ENCODE measurements around the gene MTHFD1. TPM values are rescaled to one million over a fixed set of nuclear protein-coding genes. Genes with fewer than 3 reads are reported as not detected.

The MTHFD1 gene
- total RNA-seq, 1 donor from 2014 or later: 27.9 TPM

DNA sequence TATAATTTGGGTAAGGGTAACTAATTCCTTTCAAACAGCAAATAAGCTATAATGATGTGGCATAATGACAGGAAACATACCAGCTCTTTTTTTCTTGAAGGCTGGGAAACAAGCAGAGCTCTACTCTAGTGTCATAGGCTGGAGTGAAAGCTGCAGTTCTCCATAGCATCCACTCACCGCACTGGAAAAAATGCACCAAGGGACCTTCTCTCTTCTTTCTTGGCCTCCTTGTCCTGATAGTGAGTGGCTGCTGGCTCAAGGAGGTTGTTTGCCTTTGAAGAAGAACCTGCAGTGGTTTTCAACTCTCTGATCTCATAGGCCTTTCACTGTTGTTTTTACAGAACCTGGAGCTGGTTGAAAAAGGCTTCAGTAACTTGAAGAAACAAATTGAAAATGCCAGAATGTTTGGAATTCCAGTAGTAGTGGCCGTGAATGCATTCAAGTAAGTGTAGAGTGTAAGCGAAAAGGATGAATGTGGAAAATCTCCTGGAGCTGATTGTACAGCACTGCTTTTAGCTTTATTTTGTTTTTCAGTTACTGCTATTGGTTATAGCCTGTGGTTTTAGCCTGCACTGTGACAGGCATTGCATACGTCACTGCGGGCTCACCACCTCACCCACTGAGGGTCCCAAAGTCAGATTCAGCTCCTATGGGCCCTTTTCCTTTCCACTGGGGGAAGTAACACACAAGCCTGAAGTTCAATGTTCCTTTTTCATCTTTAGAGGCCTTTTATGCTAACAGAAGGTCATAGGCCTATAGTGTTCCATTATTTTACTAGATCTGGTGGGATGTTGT is 59.9 kb downstream of the MTHFD1 start:
- DNase-seq: no peak

- no peak for DNase-seq
These were observed 62.1 kb downstream of the MTHFD1 start for GRCh38 chr14:64450255-64450654.

DNA sequence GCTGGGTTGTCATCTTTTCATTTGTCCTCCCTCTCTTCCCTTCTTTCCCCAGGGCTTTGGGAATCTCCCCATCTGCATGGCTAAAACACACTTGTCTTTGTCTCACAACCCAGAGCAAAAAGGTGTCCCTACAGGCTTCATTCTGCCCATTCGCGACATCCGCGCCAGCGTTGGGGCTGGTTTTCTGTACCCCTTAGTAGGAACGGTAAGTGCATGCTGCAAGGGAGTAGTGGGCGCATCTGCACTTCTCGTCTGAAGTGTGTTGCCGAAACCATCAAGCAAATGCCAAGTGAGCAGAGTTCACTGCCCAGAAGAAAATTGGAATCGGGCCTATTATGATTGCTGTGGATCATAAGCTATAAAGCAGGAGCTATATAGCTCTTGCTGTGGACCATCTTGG is 66.5 kb downstream of the MTHFD1 start:
- no peak for DNase-seq

GRCh38 chr14:64459405-64460136 is 71.4 kb downstream of the MTHFD1 start:
- DNase-seq: no peak

- DNase-seq: no peak
These were observed 73.1 kb downstream of the MTHFD1 start for GRCh38 chr14:64461221-64461620.

DNA sequence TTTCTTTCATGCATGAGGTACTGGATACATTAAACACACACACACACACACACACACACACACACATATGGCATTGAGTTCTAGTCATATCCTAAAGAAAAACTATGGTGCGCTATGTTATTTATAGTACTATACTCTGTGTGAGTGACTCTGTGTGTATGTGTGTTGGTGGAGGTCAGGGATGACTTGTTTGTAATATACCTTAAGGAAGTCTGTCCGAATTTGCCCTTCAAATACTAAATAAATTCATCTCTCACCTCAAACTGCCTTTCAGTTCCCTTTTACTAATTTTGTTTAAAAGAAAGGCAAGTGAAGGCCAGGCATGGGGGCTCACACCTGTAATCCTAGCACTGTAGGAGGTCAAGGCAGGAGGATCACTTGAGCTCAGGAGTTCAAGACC is 75.0 kb downstream of the MTHFD1 start:
- DNase-seq: no peak

DNA sequence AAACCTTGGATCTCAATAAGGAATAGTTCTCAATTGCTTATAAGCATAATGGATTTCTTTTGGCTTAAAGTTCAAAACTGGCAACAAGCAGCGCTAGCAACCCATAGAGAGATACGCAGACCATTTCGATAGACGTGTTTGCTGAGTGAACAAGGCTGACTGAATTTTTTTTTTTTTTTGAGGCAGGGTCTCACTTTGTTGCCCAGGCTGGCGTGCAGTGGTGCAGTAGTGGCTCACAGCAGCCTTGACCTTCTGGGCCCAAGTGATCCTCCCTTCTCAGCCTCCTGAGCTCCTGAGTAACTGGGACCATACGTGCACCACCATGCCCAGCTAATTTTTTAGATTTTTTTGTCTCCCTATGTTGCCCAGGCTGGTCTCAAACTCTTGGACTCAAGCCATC is 75.7 kb downstream of the MTHFD1 start:
- DNase-seq: no peak

GRCh38 chr14:64464651-64465050 is 76.5 kb downstream of the MTHFD1 start:
- no peak for DNase-seq

GRCh38 chr14:64465191-64465822 is 77.2 kb downstream of the MTHFD1 start, which contains the start of gene AKAP5:
AKAP5 (plus strand) TSS chr14:64465499; CDS start chr14:64468395, 2,896 bp downstream.
- DNase-seq: peak; percentile 67

- peak; percentile 16 for DNase-seq
These were observed 77.8 kb downstream of the MTHFD1 start for GRCh38 chr14:64465831-64466554.

DNA sequence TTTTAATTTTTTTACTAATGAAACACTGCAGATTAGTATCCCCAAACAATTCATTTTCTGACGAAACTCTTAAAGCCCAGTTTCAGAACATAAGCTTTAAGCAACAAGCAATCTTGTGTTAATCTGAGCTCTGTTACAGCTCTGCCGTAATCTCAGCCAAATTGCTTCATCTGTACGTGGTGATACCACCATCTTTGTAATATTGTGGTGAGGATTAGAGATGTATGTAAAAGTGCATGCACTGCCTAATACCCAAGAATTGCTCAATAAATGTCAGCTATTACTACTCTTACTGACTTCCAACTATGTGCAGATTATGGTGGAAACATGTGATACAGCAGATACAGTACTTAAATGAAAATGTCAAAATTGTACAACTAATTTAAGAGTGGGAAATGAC is 78.9 kb downstream of the MTHFD1 start:
- no peak for DNase-seq

DNA sequence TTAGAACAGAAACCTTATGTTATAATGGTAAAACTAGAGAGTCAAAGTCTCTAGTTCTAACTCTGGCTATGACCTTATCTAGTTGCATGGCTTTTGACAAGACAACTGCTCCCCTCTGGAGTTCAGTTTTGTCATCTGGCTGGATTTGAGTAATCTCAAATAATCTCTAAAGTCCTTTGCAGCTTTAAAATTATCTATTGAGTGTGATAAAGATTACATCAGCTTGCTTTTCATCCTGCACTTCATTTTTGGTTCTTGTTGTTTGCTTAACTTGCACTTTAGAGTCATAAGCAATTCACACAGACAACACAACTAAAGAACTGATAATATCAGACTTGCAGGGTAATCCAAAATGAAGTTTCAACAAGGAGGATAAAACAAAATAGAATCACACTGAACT is 79.4 kb downstream of the MTHFD1 start:
- DNase-seq: no peak

DNA sequence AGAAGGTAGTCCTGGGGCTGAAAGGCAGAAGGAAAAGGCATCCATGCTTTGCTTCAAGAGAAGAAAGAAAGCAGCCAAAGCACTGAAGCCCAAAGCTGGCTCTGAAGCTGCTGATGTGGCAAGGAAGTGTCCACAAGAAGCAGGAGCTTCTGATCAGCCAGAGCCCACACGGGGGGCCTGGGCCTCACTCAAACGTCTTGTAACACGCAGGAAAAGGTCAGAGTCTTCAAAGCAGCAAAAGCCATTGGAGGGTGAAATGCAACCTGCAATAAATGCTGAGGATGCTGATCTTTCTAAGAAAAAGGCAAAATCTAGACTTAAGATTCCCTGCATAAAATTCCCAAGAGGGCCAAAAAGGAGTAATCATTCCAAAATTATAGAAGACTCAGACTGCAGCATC is 80.3 kb downstream of the MTHFD1 start:
- DNase-seq: no peak

DNA sequence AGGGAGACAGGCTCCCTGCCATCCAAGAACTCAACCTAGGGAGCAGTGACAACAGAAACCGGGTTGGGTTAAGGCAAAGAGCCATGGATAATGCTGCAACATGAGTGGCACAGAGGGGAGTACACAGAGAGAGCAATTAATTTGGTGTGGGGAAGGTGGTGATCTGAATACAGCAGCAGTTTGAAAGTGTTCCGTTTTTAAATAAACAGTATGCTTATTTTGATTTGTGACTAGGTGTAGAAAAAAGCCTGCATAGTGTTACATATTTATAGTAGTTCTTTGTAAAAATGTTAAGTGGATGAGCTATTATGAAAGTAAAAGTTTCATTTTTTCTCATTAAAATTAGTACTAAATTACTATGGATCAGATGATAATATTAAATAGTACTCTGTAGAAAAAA is 85.9 kb downstream of the MTHFD1 start:
- DNase-seq: no peak

GRCh38 chr14:64474698-64475097 is 86.5 kb downstream of the MTHFD1 start:
- no peak for DNase-seq

DNA sequence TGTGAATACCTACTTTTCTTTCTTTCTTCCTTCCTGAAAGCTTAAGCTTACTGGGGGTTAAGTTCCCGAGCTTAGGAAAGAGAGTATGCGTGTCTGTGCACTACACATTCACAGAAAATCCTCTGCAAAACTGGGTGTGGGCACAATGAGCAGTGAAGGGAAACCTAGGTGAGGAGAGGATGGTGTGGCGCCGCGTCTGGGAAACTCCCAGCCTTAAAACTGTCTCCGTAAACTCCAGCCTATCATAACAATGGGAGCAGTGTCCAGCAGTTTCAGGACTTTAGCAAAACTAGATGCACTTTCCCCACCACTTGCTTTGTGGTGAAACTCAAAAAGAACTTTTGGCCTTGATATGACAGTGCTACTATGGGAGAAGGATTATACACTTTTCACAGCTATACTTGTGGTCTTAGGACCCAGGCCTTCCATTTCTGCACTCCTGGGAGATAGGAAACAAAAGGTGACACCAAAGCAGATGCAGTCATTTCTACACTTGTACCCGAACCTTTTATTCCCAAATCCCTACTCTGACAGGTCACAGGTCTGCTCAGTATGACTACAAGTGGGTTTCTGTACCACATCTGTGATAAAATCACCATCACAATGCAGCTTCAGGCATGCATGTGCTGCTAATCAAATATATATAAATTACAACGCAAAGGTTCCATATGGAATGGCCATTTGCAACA is 87.6 kb downstream of the MTHFD1 start:
- no peak for DNase-seq

- DNase-seq: no peak
These were observed 88.3 kb downstream of the MTHFD1 start for GRCh38 chr14:64476438-64476837.

GRCh38 chr14:64478634-64479250 is 90.6 kb downstream of the MTHFD1 start:
- DNase-seq: no peak

DNA sequence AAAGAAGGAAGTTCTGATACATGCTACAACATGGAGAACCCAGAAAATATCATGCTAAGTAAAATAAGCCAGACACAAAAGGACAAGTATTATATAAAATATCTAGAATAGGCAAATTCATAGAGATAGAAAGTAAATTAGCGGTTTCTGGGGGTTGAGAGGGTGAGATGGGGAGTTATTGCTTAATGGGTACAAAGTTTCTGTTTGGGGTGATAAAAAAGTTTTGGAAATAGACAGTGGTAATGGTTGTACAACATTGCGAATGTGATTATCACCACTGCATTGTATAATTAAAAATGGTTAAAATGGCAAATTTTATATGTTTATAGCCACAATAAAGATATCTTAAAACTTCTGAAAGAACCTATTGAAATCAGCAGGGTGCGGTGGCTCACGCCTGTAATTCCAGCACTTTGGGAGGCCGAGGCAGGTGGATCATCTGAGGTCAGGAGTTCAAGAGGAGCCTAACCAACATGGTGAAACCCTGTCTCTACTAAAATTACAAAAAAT is 100.5 kb downstream of the MTHFD1 start:
- DNase-seq: no peak

GRCh38 chr14:64491637-64492036 is 103.5 kb downstream of the MTHFD1 start:
- DNase-seq: no peak

DNA sequence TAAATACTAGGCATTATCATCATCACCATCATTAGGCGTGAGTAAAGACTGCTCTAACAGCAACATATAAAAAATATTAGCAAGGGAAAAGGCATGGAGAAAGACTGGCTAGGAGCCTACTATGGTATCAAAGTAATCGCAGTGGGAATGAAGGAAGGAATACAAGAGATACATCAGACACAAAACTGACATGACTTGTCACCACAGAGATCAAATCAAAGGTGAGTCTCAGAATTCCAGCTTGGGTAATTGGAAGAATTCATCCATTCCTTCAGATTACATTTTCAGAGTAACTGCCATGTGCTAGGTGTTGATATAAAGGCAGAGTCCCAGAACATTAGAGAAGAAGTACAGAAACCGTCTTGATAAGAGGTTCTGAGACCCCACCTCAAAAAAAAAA is 105.3 kb downstream of the MTHFD1 start:
- DNase-seq: no peak

Data from occipital lobe (tissue), 2 donors.